ENCODE results near the gene PITPNC1.

DNA sequence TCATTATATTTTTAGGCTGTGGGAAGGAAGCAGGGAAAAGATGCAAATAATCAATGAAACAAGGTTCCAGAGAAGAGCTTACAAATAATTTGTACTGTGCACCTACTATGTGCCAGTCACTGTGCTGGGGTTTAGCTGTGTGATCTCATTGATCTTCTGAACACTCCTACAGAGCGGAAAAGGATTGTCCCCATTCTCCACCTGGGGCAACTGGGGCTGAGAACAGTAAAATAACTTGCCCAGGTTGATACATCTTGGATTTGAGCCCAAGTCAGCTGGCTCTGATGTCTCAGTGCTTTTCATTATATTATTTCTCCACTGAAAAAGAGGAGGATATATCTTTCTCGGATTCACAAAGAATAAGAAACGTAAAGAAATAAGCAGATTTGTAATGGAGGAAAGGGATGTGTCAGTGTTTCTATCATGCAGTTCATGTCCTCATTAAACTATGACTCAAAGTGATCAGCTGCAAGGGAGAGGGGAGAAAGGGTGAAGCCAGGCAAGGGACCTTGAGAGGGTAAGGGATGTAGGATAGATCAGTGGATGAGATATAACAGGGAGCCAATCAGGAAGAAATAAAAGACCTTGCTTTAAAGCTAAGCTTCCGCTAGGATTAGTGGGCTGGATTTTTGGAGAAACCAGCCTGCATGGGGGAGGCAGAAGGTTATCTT is 197.0 kb downstream of the PITPNC1 start:
- TF ChIP-seq, protein P1, sequence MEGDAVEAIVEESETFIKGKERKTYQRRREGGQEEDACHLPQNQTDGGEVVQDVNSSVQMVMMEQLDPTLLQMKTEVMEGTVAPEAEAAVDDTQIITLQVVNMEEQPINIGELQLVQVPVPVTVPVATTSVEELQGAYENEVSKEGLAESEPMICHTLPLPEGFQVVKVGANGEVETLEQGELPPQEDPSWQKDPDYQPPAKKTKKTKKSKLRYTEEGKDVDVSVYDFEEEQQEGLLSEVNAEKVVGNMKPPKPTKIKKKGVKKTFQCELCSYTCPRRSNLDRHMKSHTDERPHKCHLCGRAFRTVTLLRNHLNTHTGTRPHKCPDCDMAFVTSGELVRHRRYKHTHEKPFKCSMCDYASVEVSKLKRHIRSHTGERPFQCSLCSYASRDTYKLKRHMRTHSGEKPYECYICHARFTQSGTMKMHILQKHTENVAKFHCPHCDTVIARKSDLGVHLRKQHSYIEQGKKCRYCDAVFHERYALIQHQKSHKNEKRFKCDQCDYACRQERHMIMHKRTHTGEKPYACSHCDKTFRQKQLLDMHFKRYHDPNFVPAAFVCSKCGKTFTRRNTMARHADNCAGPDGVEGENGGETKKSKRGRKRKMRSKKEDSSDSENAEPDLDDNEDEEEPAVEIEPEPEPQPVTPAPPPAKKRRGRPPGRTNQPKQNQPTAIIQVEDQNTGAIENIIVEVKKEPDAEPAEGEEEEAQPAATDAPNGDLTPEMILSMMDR (conservative IDR thresholded peaks at IDR 0.05 in 1 of 2, IDR thresholded peaks at IDR 0.05 in 1 of 2; ENCODE audit: low read depth in 1 of 2, low read length in 2 of 2): no peak
- TF ChIP-seq EZH2 (IDR thresholded peaks at IDR 0.05; ENCODE audit: low read length, missing control alignments): no peak

Measured in fibroblast of lung (primary cell).